RWPE2 (cell line): Measurements from ENCODE around the gene MAGED1.

Source experiments
- ATAC-seq: fragments of 200-7000 bp; cut with Tn5 transposase; 3 replicates; pipeline ENCODE4 v1.9.1; 2021; ENCODE audit warnings: low read depth
- DNase-seq: peaks from one replicate; pipeline ENCODE4 v3.0.0-alpha.2; 2020; ENCODE audit warnings: low spot score
- H3K27ac ChIP-seq: fragments of 450-650 bp; 2 replicates; pipeline ENCODE4 v1.5.1; 2017; ENCODE audit warnings: mild to moderate bottlenecking; ENCODE audit not compliant: poor library complexity, severe bottlenecking
- H3K27me3 ChIP-seq: fragments of 250-450 bp; sonication (Bioruptor Pico); 2 replicates; pipeline ENCODE4 v1.5.1; 2021; ENCODE audit warnings: mild to moderate bottlenecking, moderate library complexity; ENCODE audit not compliant: insufficient read depth, poor library complexity, severe bottlenecking
- H3K36me3 ChIP-seq: fragments of 250-450 bp; sonication (Bioruptor Pico); 2 replicates; pipeline ENCODE4 v1.5.1; 2020; ENCODE audit warnings: low read depth, mild to moderate bottlenecking, moderate library complexity
- H3K4me1 ChIP-seq: fragments of 250-450 bp; sonication (Bioruptor Pico); 2 replicates; pipeline ENCODE4 v1.5.1; 2021; ENCODE audit warnings: mild to moderate bottlenecking, moderate library complexity; ENCODE audit not compliant: insufficient read depth, poor library complexity, severe bottlenecking
- H3K4me3 ChIP-seq: fragments of 250-450 bp; sonication (Bioruptor Pico); 2 replicates; pipeline ENCODE4 v1.5.1; 2021; ENCODE audit warnings: mild to moderate bottlenecking, moderate library complexity; ENCODE audit not compliant: severe bottlenecking
- H3K9me3 ChIP-seq: fragments of 250-450 bp; sonication (Bioruptor Pico); 2 replicates; pipeline ENCODE4 v1.5.1; 2021; ENCODE audit warnings: mild to moderate bottlenecking, moderate library complexity; ENCODE audit not compliant: severe bottlenecking
- CTCF ChIP-seq: fragments of 450-650 bp; IDR thresholded peaks from one replicate; pipeline ENCODE4 v1.5.1; 2017; ENCODE audit warnings: mild to moderate bottlenecking, moderate library complexity; ENCODE audit not compliant: poor library complexity, severe bottlenecking

Gene MAGED1

GRCh38 chrX:51876441-51876840, 17.0 kb upstream of the MAGED1 start:
- TF ChIP-seq CTCF = no peak
- no peaks in the 10 kb centered on the region for H3K9me3 ChIP-seq
- no peak for ATAC-seq
- no peaks in the 10 kb centered on the region for H3K4me1 ChIP-seq
- no peaks in the 10 kb centered on the region for H3K36me3 ChIP-seq
- DNase-seq = no peak
- H3K27me3 ChIP-seq = no peaks in the 10 kb centered on the region
- no peak overlapping the region for H3K4me3 ChIP-seq
- no peak overlapping the region for H3K27ac ChIP-seq

- Histone ChIP-seq H3K36me3 (no peaks in the 10 kb centered on the region), H3K4me1 (no peaks in the 10 kb centered on the region), H3K4me3 (no peak overlapping the region), H3K9me3 (no peaks in the 10 kb centered on the region), H3K27me3 (no peaks in the 10 kb centered on the region), H3K27ac (no peak overlapping the region)
- no peak for DNase-seq
- TF ChIP-seq CTCF = no peak
- ATAC-seq = no peak
Measured at GRCh38 chrX:51878056-51878455, 15.4 kb upstream of the MAGED1 start.

- no peak for ATAC-seq
- H3K4me1 ChIP-seq = no peaks in the 10 kb centered on the region
- TF ChIP-seq CTCF = no peak
- no peak for DNase-seq
- H3K27me3 ChIP-seq = no peaks in the 10 kb centered on the region
- no peaks in the 10 kb centered on the region for H3K9me3 ChIP-seq
- H3K36me3 ChIP-seq = no peaks in the 10 kb centered on the region
- H3K4me3 ChIP-seq = no peak overlapping the region
- H3K27ac ChIP-seq = no peak overlapping the region
Measured at GRCh38 chrX:51889851-51890250, 3.6 kb upstream of the MAGED1 start.

GRCh38 chrX:51891245-51891644, 2.2 kb upstream of the MAGED1 start:
- H3K4me1 ChIP-seq = no peaks in the 10 kb centered on the region
- ATAC-seq = no peak
- H3K27ac ChIP-seq = no peak overlapping the region
- no peaks in the 10 kb centered on the region for H3K9me3 ChIP-seq
- H3K27me3 ChIP-seq = no peaks in the 10 kb centered on the region
- TF ChIP-seq CTCF = no peak
- no peak overlapping the region for H3K4me3 ChIP-seq
- DNase-seq = no peak
- H3K36me3 ChIP-seq = peaks cover 13% of the 10 kb centered on the region

GRCh38 chrX:51891821-51892551, 1.4 kb upstream of the MAGED1 start:
- Histone ChIP-seq H3K4me1 (no peaks in the 10 kb centered on the region), H3K27ac (no peak overlapping the region), H3K27me3 (no peaks in the 10 kb centered on the region), H3K4me3 (no peak overlapping the region), H3K9me3 (no peaks in the 10 kb centered on the region), H3K36me3 (peaks cover 21% of the 10 kb centered on the region)
- ATAC-seq (no peak), DNase-seq (no peak)
- no peak for TF ChIP-seq CTCF
